RPMI7951 (cell line): ENCODE measurements around the gene IFT74. TPM values are rescaled to one million over a fixed set of nuclear protein-coding genes. Genes with fewer than 3 reads are reported as not detected.

ENCODE experiments used
- DNase-seq: peaks from one replicate; pipeline ENCODE4 v3.0.0-alpha.2; 2012; ENCODE audit warnings: low read depth
- total RNA-seq: library from RNA; depleted of rRNA; stranded (reverse); fragments of >200 nt; shearing (Covaris generic); gene quantifications from 2 replicates; pipeline ENCODE4 v1.2.3, GENCODE V29; 2014; rRNA removed

Gene IFT74
- 15.7 and 20.2 TPM in 2 replicates for total RNA-seq

DNA sequence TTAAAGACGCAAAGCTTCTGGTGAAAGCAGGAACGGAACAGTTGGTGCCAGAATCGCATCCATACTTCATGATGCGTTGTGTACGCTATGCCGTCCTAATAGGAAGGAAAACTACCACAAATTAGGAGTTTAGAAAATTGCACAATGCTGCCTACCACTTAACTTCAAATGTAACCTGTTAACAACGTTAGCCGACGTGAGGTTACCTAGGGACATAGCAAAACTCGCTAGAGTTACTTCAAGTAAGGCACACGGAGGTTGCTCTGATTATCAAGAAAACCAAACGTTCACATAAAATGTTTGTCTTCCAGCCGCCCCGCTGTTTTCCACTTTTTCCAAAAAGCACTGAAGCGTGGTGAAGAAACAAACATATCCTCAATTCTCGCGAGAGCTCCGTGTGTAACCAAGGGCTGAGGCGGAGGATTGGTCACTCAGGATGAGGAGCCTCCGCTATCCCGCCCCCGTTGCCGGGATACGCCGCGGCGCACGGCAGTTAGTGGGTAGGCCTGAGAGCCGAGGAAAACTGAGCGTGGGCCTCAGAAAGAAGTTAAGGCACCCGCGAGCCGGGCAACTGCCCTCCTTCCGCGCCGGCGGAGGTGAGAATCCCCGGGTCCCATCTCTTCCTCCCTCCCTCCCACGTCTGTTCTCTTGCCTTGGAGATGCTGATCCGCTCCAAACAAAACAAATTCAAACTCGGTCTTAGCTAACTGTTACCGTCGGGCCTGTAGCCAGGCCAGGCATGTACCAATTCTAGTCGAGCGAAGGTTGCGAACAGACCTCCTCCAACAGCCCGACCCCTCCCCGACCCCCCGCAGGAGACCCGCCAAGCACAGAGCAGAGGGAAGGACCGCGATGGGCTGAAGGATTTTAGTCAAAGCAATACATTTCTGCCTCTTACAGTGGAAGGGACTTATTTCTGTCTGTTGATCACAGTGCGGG lies at the start of gene IFT74:
IFT74 (plus strand) TSS at position 492 of the 939 bp plus-strand sequence. CDS start 5,556 bp downstream, outside the sequence.
- peak; percentile 97 for DNase-seq

DNA sequence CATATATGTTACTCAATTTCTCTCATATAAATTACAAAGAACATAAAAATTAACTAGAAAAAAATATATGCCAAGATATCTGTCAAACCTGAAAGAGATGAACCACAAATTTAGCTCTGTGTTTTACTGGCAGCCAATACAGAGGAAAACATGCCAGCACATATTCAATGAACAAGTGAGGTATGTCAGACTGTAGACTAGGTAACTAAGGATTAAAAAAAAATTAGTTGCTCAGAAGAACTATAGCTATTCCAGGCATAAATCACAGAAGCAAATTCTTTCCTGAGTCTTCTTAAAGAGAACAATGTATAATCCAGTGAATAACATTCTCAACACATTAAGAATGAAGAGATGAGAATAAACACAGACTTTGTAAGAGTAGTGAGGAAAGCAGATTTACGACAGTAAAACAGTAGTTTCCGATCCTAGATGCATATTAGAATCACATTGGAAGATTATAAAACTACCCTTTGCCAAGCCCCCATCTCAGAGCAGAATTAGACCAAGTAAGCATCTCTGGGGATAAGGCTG lies 43.0 kb upstream of the IFT74 start:
- DNase-seq: no peak

DNA sequence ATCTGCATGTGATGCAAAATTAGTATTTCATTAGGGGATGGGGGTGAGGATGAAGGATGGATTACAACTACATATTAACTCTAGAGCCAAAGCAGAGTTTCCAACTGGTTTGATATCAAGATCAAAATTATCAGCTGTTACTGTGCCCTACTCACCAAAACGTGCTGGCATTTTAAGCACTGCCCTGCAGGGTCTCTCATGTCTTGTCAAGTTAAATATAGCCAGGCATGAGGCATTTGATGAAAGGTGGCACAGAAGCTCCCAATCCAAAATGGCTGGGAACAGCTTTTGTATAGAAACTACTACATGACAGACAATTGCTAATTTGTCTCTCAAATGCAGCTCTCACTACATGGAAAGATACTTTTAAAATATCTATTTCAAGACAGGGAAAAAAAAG lies 36.5 kb upstream of the IFT74 start:
- DNase-seq: no peak

DNA sequence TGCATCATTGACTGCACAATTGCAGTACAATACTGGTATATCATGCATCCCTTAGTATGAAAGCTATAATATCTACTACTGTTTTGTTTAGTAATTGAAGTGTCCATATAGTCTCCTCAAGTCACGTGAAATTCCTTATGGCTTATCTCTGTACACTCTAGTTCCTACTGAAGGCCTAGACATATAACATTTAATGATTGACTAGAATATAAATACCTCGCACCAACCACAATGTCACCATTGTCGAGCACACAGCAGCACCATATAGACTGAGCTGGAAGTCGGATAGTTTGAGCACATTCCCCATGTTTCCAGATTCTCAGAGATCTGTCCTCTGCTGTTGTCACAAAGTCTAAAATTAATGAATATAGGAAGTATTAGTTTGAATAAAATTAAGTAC lies 30.6 kb upstream of the IFT74 start:
- DNase-seq: no peak

DNA sequence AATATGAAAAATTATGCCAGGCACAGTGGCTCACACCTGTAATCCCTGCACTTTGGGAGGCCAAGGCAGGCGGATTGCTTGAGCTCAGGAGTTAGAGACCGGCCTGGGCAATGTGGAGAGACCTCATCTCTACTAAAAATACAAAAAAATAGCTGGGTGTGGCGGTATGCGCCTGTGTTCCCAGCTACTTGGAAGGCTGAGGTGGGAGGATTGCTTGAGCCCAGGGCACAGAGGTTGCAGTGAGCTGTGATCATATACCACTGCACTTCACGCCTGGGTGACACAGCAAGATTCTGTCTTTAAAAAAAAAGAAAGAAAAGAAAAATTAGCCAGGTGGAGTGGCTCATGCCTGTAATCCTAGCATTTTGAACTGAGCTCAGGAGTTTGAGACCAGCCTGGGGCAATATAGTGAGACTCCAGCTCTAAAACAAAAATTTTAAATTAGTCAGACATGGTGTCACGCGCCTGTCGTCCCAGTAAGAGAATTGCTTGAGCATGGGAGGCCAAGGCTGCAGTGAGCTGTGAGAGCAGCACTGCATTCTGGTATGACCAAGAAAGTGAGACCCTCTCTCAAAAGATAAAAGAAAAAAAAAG lies 27.2 kb upstream of the IFT74 start:
- no peak for DNase-seq

DNA sequence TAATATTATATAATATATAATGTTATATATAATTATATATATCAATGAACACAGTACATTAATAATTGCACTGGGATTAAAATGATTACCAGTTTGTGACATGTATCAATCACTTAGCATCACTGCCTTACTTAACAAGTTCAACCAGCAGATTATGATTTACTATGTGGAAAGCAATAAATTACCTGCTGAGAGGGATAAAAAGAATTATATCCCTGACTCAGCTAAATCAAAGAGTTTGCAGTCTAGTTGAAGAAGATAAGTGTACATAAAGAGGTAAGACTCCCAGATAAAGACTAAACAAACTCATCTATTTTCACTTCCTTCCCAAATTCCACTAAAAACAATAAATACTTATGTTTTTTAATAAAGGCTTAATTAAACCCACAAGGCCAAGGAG lies 20.4 kb upstream of the IFT74 start:
- DNase-seq: no peak

DNA sequence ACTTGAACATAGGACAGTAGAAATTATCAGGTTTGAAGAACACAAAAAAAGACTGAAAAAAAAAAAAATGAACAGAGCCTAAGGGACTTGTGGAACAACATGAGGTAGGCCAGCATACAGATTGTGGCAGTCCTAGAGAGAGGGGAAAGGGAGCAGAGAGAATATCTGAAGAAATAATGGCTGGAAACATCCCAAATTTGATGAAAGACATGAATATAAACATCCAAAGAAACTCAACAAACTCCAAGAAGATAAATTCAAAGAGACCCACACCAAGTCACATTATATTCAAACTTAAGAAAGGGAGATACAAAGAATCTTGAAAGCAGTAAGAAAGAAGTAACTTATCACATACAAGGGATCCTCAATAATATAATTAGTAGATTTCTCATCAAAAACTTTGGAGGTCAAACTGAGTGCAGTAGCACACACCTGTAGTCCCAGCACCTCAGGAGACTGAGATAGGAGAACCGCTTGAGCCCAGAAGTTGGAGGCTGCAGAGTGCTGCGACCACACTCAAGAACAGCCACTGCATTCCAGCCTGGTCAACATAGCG lies 18.3 kb upstream of the IFT74 start:
- DNase-seq: no peak

DNA sequence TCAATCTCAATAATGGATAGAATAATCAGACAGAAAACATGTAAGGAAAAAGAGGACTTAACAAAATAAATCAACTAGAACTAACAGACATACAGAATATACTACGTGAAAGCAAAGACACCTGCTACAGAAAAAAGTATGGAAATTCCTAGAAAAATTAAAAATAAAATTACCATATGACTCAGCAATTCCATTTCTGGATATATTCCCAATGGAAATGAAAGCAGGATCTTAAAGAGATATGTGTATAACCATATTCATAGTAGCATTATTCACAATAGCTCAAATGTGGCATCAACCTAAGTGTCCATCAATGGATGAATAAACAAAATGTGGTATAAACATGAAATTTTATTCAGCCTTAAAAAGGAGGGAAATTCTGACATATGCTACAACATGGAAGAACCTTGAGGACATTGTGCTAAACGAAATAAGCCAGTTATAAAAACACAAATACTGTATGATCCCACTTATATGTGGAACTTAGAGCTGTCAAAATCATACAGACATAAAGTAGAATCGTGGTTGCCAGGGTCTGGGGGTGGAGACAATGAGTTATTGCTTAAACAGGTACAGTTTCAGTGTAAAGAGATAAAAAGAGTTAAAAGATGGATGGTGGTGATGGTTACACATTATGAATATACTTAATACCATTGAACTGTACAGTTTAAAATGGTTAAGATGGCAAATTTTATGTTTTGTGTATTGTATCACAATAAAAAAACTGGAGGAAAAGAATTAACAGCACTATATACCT lies 16.1 kb upstream of the IFT74 start:
- no peak for DNase-seq

DNA sequence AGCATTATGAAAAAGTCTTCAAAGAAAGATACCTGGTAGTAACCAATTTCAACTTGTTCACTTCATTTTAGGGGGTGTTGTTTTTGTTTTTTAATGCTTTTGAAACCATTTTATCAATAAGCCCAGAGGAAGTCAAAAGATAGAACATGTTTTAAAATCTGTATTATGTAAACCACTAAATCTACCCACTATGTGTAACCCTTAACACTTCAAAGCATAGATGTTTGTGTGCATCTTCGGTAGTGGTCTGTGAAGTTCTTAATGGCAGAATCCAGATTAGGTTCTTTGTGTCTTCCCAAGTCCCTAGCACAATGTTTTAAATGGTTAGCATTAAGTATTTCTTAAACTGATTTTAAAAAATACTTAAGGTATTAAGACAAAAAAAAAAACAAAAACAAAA lies 15.4 kb upstream of the IFT74 start:
- no peak for DNase-seq

DNA sequence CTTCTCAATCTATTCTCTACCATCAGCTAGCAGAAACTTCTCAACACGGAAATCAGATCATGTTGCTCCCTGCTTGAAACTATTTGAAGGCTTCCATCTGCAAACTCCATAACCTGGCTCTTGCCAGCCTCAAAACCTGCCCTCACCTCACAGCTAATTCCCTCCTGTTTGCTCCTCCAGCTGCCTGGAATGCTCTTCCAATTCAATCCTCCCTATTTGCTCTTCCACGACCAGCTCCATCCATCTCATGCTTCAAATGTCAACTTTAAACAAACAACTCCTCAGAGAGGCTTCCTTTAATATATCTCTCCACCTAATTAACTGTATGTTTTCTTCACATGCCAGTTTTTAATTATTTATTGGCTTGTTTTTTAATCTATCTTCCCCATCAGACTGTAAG lies 10.6 kb upstream of the IFT74 start:
- DNase-seq: no peak

DNA sequence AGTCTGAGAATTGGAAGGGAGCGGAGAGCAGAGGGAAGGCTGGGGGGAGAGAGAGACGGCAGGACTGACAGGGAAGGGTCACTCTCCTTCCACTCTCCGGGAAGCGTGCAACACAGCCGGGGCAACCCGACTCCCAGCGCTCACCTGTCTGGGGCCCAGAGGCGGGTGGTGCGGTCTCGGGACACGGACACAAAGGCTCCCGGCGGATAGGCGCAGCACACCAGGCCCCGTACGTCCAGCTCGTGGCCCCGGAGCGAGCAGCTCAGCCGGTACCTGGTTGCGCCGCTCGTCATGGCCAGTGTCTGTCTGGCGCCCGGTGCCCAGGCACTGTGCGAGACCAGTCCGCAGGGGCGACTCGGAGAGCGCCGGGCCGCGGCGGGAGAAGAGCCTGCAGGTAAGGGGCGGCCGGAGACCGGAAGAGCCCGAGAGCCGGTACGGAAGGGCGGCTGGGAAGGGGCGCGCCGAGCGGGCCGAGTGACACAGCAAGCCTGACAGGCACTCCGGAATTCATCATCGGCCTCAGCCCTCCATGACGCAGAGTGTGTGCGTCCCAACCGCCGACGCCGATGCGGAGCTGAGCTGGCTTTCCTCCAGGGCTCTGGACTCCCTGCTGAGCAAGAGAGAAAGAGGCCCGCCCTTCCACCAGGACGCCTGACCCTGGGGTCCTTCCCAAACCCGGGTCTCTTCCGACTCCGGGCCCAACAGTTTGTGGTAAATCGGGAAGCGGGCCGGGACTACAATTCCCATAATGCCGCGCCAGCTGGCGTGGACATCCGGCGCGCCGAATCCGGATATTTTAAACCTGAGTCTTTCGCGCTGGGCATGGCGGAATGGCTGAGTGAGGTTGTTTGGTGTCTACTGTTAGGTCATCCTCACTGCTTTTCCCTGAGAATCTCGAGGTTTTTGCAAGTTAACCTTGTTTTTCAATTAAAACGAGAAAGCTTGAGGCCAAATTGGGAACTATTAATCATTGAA lies 9.2 kb upstream of the IFT74 start, which contains the start of gene PLAA:
PLAA (minus strand) TSS at position 490 of the 975 bp plus-strand sequence; CDS start at position 293, 197 bp downstream.
- peak; percentile 86 for DNase-seq

DNA sequence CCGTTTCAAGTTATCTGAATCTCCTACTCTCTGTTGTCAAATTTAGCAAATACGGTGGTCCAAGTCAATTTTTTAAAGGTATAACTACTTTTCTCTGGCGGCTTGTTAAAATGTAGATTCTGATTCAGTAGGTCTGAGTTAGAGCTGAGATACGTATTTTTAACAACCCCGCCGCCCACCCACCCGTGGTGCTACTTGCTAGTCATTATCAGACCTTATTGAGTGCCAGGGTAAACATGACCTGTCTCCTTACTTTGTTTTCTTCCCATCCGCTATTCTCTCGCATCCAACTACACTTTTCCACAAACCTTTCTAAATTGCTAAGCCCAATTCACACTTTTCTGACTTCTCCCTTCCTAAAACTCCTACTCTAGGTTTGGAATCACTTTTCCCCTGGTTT lies 8.5 kb upstream of the IFT74 start:
- DNase-seq: no peak

DNA sequence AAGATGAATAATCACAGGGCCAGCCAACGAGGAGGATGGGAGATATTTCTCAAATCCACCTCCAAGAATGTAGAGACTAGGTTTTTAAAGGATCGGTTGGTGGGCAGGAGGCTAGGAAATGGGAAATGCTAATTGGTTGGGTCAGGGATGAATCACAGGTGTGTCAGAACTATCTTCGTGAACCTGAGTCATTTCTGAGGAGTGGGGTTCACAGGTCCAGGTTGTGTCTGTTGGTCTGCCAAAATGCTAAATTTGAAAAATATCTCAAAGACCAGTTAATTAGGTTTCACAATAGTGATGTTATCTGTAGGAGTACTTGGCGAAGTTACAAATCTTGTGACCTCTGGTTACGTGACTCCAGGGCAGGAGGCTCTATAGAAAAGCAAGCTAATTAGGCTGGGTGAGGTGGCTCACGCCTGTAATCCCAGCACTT lies 6.6 kb upstream of the IFT74 start:
- peak; percentile 50 for DNase-seq

DNA sequence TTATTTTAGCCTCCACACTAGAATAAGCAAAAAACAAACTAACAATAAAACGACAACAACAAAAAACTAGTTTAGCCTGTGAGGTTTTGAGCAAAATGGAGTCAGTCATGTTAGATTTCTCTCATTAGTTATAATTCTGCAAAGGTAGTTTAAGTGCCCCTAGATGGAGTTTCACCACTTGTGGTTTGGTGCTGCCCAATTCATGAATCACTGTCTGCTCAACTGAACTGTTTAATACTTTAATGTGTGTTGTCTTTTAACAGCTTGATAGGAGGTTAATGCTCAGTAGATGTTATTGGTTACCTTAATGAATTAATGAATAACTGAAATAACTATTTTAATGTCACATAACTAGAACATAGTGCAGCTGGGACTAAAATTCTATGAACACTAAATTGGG lies 5.7 kb upstream of the IFT74 start:
- no peak for DNase-seq

DNA sequence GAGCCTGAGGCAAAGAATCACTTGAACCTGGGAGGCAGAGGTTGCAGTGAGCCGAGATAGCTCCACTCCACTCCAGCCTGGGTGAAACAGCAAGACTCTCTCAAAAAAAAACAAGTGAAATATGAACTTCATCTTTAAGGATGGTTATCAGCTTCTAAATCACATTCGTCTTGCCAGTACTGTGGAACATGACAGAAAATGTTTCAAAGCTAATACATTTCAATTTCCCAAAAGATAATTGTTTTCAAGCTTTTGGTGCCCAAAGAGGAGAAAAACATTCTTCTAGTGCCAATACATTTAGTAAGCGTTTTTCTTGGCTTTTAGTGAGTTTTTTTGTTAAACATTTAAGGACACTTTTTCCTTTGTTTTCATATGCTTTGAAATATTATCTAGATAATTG lies 4.4 kb upstream of the IFT74 start:
- no peak for DNase-seq

DNA sequence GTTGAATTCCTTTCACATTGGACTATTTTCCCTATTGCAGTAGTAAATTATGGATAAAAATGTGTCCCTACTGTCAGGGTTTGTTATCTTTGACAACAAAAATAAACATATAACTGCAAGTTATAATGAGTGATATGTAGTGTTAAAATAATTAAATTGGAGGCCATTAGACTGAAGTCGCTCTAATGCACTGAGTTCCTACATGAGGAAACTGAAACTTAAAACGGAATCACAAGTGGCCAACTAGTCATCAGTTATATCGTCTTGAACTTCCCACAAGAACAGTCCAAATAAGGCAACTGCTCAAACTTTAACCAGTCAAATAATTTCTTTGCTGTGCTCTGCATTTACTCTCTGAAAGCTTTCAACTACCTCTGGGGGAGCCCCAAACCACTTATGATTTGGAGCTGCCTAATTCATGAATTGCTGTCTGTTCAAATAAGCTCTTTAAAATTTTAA lies 2.1 kb upstream of the IFT74 start:
- DNase-seq: peak; percentile 78

DNA sequence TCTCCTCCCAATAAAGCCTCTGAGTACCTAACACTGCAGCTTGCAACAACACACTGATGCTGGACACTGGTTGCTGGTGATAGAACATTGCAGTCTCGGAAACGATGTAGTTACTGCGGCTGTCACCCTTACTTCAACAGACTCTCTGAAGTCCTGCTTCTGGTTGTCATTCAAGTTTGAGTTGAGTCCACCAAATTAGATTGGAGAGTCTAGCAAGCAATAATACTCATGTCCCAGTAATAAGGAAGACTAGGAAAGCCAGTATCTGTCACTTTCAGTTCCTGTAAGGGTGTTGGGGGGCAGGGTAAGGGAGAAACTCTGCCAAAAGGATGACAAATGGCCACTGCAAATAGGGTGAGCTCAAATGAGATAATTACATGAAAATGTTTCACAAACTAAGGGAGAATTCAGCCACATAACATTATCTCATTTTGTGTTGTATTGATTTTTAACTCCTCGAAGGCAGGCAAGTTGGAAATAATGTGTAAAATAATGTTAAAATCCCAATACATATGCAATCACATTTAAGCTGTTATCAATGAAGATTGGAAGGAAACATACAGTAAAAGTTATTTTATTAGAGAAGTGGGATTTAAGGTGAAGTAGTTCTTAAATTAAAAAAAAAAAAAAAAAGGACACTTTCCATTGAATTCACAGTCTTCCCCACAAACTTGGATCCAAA lies 849 bp upstream of the IFT74 start:
- peak; percentile 46 for DNase-seq

DNA sequence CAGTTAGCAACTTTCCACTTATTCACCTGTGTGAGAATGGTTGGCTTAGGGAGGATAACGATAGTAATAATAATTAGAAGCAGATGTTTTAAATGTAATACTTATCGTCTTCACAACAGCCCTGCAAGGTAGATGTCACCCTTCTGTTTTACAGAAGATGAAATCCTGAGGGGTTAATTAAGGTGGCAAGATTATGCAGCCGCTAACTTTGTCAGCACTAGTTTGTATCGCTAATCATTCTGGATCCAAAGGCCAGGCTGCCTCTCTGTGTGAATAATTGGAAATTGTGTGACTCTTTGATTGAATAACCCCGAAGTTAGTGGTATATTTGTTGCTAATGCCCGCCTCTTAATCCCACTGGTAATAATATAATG lies 635 bp downstream of the IFT74 start:
- no peak for DNase-seq

DNA sequence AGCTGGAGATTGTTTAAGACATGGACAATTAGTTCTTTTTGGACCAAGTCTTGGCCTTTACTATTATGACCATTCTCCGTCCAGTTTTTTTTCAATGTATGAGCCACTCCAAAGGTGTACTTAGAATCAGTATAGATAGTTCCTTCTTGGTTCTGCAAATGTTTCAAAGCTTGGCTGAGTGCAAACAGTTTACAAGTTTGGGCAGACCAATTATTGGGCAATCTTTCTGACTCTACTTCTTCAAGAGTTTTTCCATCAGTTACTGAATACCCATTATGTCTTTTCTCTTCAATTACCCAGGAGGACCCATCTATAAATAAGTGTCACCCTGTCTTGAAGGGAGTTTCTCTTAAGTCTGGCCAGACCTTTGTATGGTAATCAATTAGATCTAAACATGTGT lies 15.5 kb downstream of the IFT74 start:
- DNase-seq: no peak

DNA sequence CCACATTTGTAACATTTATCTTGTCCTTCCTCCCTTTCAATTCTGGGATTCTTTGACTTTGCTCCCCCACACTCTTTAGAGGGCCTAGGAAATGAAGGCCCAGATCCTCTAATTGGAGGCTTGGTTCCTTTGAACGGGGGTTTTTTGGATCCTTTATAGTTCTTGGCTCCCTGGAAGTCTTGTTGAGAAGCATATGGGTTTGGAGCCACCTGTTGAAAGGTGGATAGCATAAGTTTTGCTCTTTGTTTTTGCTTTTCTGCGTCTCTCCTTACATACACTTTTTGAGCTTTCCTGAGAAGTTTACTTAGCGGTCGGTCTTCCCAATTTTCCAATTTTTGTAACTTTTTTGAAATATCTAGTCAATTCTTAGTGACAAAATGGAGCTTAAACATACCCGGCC lies 17.8 kb downstream of the IFT74 start:
- DNase-seq: no peak
